ENCODE results near the gene GRIP1. TPM values are rescaled to one million over a fixed set of nuclear protein-coding genes. Genes with fewer than 3 reads are reported as not detected.

The GRIP1 gene
- total RNA-seq, 1 experiment from 2014 or later, result 22.5 TPM

GRCh38 chr12:66648033-66648735 is 30.7 kb downstream of the GRIP1 start:
- TF ChIP-seq, protein P1, sequence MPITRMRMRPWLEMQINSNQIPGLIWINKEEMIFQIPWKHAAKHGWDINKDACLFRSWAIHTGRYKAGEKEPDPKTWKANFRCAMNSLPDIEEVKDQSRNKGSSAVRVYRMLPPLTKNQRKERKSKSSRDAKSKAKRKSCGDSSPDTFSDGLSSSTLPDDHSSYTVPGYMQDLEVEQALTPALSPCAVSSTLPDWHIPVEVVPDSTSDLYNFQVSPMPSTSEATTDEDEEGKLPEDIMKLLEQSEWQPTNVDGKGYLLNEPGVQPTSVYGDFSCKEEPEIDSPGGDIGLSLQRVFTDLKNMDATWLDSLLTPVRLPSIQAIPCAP (CRISPR knock-in tag; IDR thresholded peaks at IDR 0.05), result no peak
- TF ChIP-seq IRF2 (CRISPR knock-in tag; IDR thresholded peaks at IDR 0.05; ENCODE audit: borderline replicate concordance, low read depth) (no peak), JUN (CRISPR knock-in tag; IDR thresholded peaks at IDR 0.05) (no peak), KAT7 (CRISPR knock-in tag; IDR thresholded peaks at IDR 0.05; ENCODE audit: borderline replicate concordance) (no peak), TP53 (CRISPR knock-in tag; IDR thresholded peaks at IDR 0.05) (no peak), AR (CRISPR knock-in tag; IDR thresholded peaks at IDR 0.05) (no peak), CREM (CRISPR knock-in tag; IDR thresholded peaks at IDR 0.05) (no peak)
- H3K9me3 Mint-ChIP-seq, result peaks cover 6% of the 10 kb centered on the region; the same call in 1 of the 2 replicates
- no peak overlapping the region for H3K4me3 Mint-ChIP-seq
- H3K4me1 Mint-ChIP-seq, result peaks cover 14% of the 10 kb centered on the region
- H3K36me3 Mint-ChIP-seq, result no peaks in the 10 kb centered on the region
- POLR2A ChIA-PET, result no interaction called here
- H3K27ac Mint-ChIP-seq, result no peak overlapping the region
- CTCF ChIA-PET, result no interaction called here
- ATAC-seq, result no peak
- no peaks in the 10 kb centered on the region for H3K27me3 Mint-ChIP-seq (ENCODE audit: low read depth)
- DNase-seq (ENCODE audit: low spot score), result no peak

DNA sequence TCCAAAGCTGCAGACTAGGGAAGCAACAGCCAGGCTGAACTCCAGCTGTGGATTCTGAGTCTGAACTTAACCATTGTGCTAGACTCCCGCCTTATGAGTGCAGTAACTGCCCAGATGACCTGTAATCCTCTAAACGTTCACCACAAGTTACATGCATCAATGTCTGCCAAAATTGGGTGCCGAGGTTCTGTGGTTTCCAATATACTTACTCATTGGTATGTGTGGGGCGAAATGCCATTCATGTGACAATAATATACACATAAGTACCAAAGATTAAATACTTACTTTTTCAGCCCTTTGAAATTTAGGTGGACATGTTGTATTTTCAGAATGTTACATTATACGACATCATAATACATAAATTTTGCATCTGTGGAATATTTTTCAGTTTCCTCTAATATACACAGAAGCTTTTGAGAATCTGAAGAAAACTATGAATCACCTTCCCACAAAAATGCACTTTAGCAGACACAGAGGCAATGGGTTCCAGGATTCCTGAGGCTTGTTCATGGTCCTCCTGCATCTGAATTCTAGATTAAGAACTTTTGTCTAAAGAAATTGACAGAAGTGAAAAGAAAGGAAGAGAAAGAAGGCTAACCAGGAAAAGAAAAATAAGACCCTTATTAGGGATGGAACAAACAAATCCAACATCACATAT is 31.7 kb downstream of the GRIP1 start:
- POLR2A ChIA-PET, result no interaction called here
- peaks cover 6% of the 10 kb centered on the region; the same call in 1 of the 2 replicates for H3K9me3 Mint-ChIP-seq
- TF ChIP-seq FOXJ3 (CRISPR knock-in tag; IDR thresholded peaks at IDR 0.05; ENCODE audit: borderline replicate concordance) (no peak), EMX1 (CRISPR knock-in tag; IDR thresholded peaks at IDR 0.05) (no peak), SOX15 (CRISPR knock-in tag; IDR thresholded peaks at IDR 0.05) (no peak), ATF1 (CRISPR knock-in tag; IDR thresholded peaks at IDR 0.05) (no peak), E2F1 (CRISPR knock-in tag; IDR thresholded peaks at IDR 0.05) (no peak), ATF2 (CRISPR knock-in tag; IDR thresholded peaks at IDR 0.05; ENCODE audit: borderline replicate concordance, low read depth) (no peak), RORB (CRISPR knock-in tag; IDR thresholded peaks at IDR 0.05) (no peak), MLX (CRISPR knock-in tag; IDR thresholded peaks at IDR 0.05) (no peak)
- TF ChIP-seq, protein P2, sequence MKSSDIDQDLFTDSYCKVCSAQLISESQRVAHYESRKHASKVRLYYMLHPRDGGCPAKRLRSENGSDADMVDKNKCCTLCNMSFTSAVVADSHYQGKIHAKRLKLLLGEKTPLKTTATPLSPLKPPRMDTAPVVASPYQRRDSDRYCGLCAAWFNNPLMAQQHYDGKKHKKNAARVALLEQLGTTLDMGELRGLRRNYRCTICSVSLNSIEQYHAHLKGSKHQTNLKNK (CRISPR knock-in tag; IDR thresholded peaks at IDR 0.05), result no peak
- TF ChIP-seq, protein P3, sequence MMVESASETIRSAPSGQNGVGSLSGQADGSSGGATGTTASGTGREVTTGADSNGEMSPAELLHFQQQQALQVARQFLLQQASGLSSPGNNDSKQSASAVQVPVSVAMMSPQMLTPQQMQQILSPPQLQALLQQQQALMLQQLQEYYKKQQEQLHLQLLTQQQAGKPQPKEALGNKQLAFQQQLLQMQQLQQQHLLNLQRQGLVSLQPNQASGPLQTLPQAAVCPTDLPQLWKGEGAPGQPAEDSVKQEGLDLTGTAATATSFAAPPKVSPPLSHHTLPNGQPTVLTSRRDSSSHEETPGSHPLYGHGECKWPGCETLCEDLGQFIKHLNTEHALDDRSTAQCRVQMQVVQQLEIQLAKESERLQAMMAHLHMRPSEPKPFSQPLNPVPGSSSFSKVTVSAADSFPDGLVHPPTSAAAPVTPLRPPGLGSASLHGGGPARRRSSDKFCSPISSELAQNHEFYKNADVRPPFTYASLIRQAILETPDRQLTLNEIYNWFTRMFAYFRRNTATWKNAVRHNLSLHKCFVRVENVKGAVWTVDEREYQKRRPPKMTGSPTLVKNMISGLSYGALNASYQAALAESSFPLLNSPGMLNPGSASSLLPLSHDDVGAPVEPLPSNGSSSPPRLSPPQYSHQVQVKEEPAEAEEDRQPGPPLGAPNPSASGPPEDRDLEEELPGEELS (CRISPR knock-in tag; IDR thresholded peaks at IDR 0.05), result no peak
- TF ChIP-seq, protein P4, sequence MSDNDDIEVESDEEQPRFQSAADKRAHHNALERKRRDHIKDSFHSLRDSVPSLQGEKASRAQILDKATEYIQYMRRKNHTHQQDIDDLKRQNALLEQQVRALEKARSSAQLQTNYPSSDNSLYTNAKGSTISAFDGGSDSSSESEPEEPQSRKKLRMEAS (CRISPR knock-in tag; IDR thresholded peaks at IDR 0.05), result no peak
- TF ChIP-seq, protein P5, sequence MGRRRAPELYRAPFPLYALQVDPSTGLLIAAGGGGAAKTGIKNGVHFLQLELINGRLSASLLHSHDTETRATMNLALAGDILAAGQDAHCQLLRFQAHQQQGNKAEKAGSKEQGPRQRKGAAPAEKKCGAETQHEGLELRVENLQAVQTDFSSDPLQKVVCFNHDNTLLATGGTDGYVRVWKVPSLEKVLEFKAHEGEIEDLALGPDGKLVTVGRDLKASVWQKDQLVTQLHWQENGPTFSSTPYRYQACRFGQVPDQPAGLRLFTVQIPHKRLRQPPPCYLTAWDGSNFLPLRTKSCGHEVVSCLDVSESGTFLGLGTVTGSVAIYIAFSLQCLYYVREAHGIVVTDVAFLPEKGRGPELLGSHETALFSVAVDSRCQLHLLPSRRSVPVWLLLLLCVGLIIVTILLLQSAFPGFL (CRISPR knock-in tag; IDR thresholded peaks at IDR 0.05; ENCODE audit: borderline replicate concordance), result no peak

More for the DNA sequence above, 31.7 kb downstream of the GRIP1 start:
- CTCF ChIA-PET, result no interaction called here
- DNase-seq (ENCODE audit: low spot score) (no peak), ATAC-seq (no peak)
- H3K4me3 Mint-ChIP-seq, result no peak overlapping the region
- no peaks in the 10 kb centered on the region for H3K36me3 Mint-ChIP-seq
- H3K27ac Mint-ChIP-seq, result no peak overlapping the region
- H3K4me1 Mint-ChIP-seq, result peaks cover 4% of the 10 kb centered on the region
- H3K27me3 Mint-ChIP-seq (ENCODE audit: low read depth), result no peaks in the 10 kb centered on the region

All from WTC11 (cell line).